Stimulated activated CD4-positive, alpha-beta T cell treated with anti-CD3 and anti-CD28 coated beads, Interleukin-4, amount 100 ng/mL, for 1 hour (primary cell): Measurements from ENCODE around the gene DET1.
"Not testable (repeated sequence)": the region's sequence is repeated elsewhere in the genome, so short reads cannot be mapped to it uniquely, and the experiment has no call there.

Source experiments
- DNase-seq: peaks from one replicate; pipeline ENCODE4 v3.0.0-alpha.2; 2020

Gene DET1

DNA sequence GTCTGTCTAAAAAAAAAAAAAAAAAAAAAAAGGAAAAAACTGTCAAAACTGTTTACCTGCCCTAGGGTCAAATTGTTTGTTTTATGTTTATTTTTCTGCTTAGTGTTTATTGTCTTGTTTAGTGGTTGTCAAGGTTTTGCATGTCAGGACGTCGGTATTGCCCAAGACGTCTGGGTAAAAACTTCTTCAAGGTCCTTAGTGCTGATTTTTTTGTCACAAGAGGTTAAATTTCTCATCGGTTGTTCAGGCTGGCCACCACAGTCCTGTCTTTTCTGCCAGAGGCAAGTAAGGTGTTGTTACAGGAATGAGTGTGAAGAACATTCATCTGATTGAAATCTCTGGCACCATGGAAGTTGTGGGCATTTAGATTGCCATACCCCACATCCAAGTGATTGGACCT lies 7.0 kb downstream of the DET1 start:
- no peak for DNase-seq

- DNase-seq, result no peak
Measured at GRCh38 chr15:88538972-88539371, 7.5 kb downstream of the DET1 start.

GRCh38 chr15:88537591-88538317 lies 8.7 kb downstream of the DET1 start:
- DNase-seq, result no peak

DNA sequence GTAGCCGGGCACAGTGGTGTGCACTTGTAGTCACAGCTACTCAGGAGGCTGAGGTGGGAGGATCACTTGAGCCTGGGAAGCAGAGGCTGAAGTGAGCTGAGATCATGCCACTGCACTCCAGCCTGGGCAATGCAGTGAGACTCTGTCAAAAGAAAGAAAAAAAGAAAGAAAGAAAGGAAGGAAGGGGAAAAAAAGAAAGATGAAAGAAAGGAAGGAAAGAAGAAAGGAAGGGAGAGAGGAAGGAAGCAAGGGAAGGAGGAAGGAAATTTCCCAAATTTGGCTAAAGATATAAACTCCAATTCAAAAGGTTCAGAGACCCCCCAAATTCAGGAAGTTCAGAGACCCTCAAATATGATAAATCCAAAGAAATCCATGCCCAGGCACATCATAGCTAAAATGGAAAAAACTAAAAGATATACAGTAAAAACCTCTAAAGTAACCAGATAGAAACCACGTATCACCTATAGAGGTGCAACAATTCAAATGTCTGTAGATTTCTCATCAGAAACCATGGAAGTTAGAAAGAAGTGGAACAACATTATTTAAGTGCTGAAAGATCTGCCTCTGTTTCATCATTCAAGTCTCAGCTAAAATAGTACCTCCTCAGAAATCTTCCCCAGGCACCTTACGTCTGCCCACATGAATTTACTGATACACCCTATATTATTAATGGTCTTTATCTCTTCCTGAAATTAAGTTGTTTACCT lies 10.7 kb downstream of the DET1 start:
- DNase-seq, result no peak

DNA sequence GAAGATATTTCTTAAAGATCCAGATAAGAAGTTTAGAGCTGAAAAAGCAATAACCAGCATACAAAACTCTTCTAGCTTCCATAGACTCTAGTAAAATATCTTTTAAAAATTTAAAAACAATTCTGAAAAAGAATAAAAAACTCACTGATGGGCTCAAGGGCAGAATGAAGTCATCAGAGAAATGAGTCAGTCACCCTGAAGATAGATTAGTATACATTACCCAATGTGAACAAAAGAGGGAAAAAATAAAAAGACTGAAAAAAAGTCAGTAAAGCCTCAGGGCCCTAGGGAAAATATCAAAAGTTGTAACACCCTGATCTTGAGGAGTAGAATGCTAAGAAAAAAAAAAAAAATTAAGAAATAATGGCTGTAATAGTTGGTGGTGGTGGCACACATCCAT lies 11.4 kb downstream of the DET1 start:
- no peak for DNase-seq

GRCh38 chr15:88533376-88533775 lies 13.1 kb downstream of the DET1 start:
- DNase-seq, result no peak

- no peak for DNase-seq
Measured at GRCh38 chr15:88529021-88529630, 17.4 kb downstream of the DET1 start.

GRCh38 chr15:88526247-88526879 lies 20.1 kb downstream of the DET1 start:
- DNase-seq, result no peak

DNA sequence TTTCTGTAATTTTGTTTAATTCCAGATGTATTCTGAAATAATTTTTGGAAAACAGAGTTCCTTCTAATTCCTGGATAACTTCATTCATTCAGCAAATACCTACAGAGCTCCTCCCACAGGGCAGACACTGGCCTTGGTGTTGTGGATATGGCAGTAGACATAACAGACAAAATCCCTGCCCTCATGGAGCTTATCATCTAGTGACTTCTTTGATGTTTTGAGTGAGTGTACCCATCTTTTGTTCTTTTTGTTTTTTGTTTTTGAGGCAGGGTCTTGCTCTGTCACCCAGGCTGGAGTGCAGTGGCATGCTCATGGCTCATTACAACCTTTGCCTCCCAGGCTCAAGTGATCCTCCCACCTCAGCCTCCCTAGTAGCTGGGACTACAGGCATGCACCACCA lies 21.1 kb downstream of the DET1 start:
- no peak for DNase-seq

GRCh38 chr15:88524094-88524493 lies 22.4 kb downstream of the DET1 start:
- not testable (repeated sequence) for DNase-seq

DNA sequence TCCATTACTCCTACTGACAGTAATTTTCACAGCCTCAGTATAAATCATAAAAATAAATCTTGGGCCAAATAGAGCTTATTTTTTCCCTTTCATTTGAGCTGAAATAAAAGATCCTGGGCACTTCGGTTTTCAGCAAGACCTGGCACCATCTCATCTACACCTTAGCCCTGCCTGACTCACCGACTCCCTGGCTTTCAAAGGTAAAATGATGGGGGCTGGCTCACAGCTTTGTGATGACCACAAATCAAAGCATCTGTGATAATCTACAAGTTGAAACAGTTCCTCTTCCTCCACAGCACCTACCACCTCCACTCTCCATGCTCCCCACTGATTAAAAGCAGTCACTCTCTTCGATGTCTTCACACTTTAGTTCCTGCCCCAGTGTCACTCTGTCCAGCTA lies 27.6 kb downstream of the DET1 start:
- DNase-seq, result no peak

DNA sequence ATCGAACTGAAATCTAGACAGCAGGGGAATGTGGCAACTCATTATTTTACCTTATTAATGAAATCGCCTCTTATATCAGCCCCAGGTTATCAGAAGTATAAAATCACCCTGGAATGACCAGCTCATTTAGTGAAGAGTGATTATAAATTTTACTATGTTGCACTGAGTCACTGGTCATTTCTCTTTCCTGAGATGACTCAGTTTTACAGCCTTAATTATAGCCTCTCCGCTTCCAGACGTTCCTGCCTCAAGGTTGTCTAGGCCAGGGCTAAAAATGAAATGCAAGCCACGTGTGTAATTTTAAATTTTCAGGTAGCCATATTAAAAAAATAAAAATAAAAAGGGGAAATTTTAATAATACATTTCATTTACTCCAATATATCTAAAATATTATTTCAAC lies 33.3 kb downstream of the DET1 start:
- no peak for DNase-seq

GRCh38 chr15:88512601-88513000 lies 33.9 kb downstream of the DET1 start:
- no peak for DNase-seq

GRCh38 chr15:88512078-88512477 lies 34.4 kb downstream of the DET1 start:
- DNase-seq, result no peak

GRCh38 chr15:88511161-88511560 lies 35.3 kb downstream of the DET1 start:
- DNase-seq, result no peak

- no peak for DNase-seq
Measured at GRCh38 chr15:88509964-88510363, 36.5 kb downstream of the DET1 start.

GRCh38 chr15:88509321-88509720 lies 37.2 kb downstream of the DET1 start:
- DNase-seq, result no peak

DNA sequence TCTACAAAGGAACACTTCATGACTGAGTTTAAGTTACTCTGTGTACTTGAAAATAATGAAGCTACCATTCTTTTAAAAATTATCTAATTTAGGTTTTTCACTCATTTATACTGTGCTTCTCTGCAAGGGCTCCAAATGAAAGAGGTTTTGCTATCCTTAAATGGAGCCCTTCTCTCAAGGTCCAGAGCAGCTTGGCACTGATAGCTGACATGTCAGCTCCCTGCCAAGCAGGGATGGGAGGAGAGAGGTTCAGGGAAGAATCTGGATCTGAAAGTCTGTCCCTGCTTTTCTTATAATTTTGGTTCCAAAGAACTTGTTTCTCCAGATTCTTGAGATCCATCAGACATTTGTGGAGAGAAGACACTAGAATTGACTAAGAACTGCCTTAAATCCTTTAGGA lies 39.9 kb downstream of the DET1 start:
- DNase-seq, result no peak

GRCh38 chr15:88505721-88506120 lies 40.8 kb downstream of the DET1 start:
- no peak for DNase-seq

GRCh38 chr15:88504445-88504844 lies 42.0 kb downstream of the DET1 start:
- DNase-seq, result no peak

GRCh38 chr15:88498996-88499395 lies 47.5 kb downstream of the DET1 start:
- no peak for DNase-seq

DNA sequence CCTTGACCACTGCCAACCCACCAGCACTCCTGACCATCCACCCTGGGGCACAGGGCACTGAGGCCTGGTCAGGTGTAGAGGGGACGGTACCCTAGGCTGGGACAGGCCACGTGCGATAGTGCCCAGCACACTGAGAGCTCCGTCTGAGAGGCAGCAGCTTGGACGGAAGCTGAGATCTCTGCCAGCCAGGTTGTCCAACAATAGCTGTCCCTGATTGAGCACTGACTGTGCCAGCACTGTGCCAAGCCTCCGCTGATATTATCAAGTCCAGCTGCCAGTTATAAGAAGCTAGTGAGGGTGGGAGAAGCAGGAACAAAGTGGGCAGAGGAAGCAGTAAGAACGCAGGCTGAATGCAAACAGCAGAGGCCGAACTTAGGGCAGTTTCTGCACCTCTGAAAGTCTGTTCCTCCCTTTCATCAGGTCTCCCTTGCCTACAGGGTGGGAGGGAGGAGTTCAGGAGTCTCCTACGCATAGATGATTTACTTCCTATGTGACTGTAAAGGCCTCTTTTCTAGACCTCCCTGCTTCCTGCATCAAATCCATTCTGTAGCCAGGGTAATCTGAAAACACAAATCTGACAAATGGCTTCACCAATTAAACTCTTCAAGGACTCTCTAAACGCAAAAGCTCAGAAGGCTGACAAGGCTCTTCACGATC lies 49.2 kb downstream of the DET1 start:
- DNase-seq, result no peak

GRCh38 chr15:88493844-88494243 lies 52.6 kb downstream of the DET1 start:
- no peak for DNase-seq
